ENCODE data around the gene CORO2A. TPM values are rescaled to one million over a fixed set of nuclear protein-coding genes. Genes with fewer than 3 reads are reported as not detected.

CORO2A gene
- total RNA-seq, 1 donor from 2014 or later: 17.4 TPM

DNA sequence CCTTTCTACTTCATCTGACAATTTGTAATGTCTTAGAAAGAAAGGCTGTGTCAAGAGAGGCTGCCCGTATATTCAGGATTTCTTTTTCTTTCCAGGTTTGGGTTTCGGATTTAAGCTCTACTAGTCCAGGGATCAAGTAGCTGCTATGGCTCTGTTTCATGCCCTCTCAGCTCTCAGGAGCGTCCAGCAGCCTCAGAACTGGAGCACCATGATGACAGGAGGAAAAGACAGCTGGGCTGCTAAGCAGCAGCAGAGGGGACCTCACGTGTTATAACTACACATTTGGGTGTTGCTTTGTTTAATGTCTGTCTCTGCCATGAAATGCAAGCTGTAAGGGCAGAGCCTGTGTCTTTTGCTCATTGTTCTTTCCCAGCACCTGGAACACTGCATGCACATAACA lies 34.5 kb upstream of the CORO2A start:
- no peak for DNase-seq (ENCODE audit: extremely low spot score in 2 of 2)
- H3K9me3 ChIP-seq: no peaks in the 10 kb centered on the region
- TF ChIP-seq POLR2A (IDR thresholded peaks at IDR 0.05) (no peak), CTCF (IDR thresholded peaks at IDR 0.05) (no peak), POLR2AphosphoS5 (IDR thresholded peaks at IDR 0.05; ENCODE audit: insufficient read depth in 1 of 2, low read depth in 1 of 2) (no peak)

GRCh38 chr9:98226516-98226915 lies 34.1 kb upstream of the CORO2A start:
- intact Hi-C loops (cut with DNase I): no loop called here
- Histone ChIP-seq H3K4me1 (peaks cover 15% of the 10 kb centered on the region), H3K27ac (no peak overlapping the region), H3K36me3 (peaks cover 0 to 38% of the 10 kb centered on the region in 2 donors), H3K9me3 (no peaks in the 10 kb centered on the region), H3K4me3 (no peak overlapping the region), H3K27me3 (no peaks in the 10 kb centered on the region)
- TF ChIP-seq POLR2AphosphoS5 (IDR thresholded peaks at IDR 0.05; ENCODE audit: insufficient read depth in 1 of 2, low read depth in 1 of 2) (no peak), CTCF (IDR thresholded peaks at IDR 0.05) (no peak), POLR2A (IDR thresholded peaks at IDR 0.05) (no peak)
- DNase-seq (ENCODE audit: extremely low spot score in 2 of 2): no peak

More for the DNA sequence above, 34.5 kb upstream of the CORO2A start:
- Histone ChIP-seq H3K27ac (no peak overlapping the region), H3K4me3 (no peak overlapping the region), H3K36me3 (peaks cover 0 to 38% of the 10 kb centered on the region in 2 donors), H3K27me3 (no peaks in the 10 kb centered on the region), H3K4me1 (peaks cover 15% of the 10 kb centered on the region)
- intact Hi-C loops (cut with DNase I): no loop called here

- peaks cover 0 to 38% of the 10 kb centered on the region in 2 donors for H3K36me3 ChIP-seq
- DNase-seq (ENCODE audit: extremely low spot score in 2 of 2): no peak
- intact Hi-C loops (cut with DNase I): no loop called here
- H3K4me1 ChIP-seq: peaks cover 15% of the 10 kb centered on the region
- no peak overlapping the region for H3K4me3 ChIP-seq
- no peaks in the 10 kb centered on the region for H3K27me3 ChIP-seq
- no peak overlapping the region for H3K27ac ChIP-seq
- no peaks in the 10 kb centered on the region for H3K9me3 ChIP-seq
- TF ChIP-seq CTCF (IDR thresholded peaks at IDR 0.05) (no peak), POLR2A (IDR thresholded peaks at IDR 0.05) (no peak), POLR2AphosphoS5 (IDR thresholded peaks at IDR 0.05; ENCODE audit: insufficient read depth in 1 of 2, low read depth in 1 of 2) (no peak)
Measured at GRCh38 chr9:98225015-98225442, 32.6 kb upstream of the CORO2A start.

GRCh38 chr9:98222885-98223691 lies 30.7 kb upstream of the CORO2A start:
- no peaks in the 10 kb centered on the region for H3K27me3 ChIP-seq
- H3K36me3 ChIP-seq: peaks cover 0 to 25% of the 10 kb centered on the region in 2 donors
- H3K4me1 ChIP-seq: peaks cover 15% of the 10 kb centered on the region
- no peak overlapping the region for H3K4me3 ChIP-seq
- intact Hi-C loops (cut with DNase I): no loop called here
- no peaks in the 10 kb centered on the region for H3K9me3 ChIP-seq
- H3K27ac ChIP-seq: peak overlapping the region; percentile 61
- no peak for TF ChIP-seq CTCF (IDR thresholded peaks at IDR 0.05)
- TF ChIP-seq POLR2A (IDR thresholded peaks at IDR 0.05): no peak
- TF ChIP-seq POLR2AphosphoS5 (IDR thresholded peaks at IDR 0.05; ENCODE audit: insufficient read depth in 1 of 2, low read depth in 1 of 2): no peak
- DNase-seq (ENCODE audit: extremely low spot score in 2 of 2): no peak

- Histone ChIP-seq H3K4me3 (no peak overlapping the region), H3K9me3 (no peaks in the 10 kb centered on the region), H3K4me1 (peaks cover 15% of the 10 kb centered on the region), H3K27me3 (no peaks in the 10 kb centered on the region), H3K27ac (no peak overlapping the region), H3K36me3 (peaks cover 0 to 13% of the 10 kb centered on the region in 2 donors)
- no peak for DNase-seq (ENCODE audit: extremely low spot score in 2 of 2)
- TF ChIP-seq POLR2A (IDR thresholded peaks at IDR 0.05) (no peak), POLR2AphosphoS5 (IDR thresholded peaks at IDR 0.05; ENCODE audit: insufficient read depth in 1 of 2, low read depth in 1 of 2) (no peak), CTCF (IDR thresholded peaks at IDR 0.05) (no peak)
- intact Hi-C loops (cut with DNase I): no loop called here
Measured at GRCh38 chr9:98220911-98221310, 28.5 kb upstream of the CORO2A start.

Measured in vagina (tissue), 2 donors.